T47D (cell line): ENCODE results near the gene ATG2A.
"Not testable (repeated sequence)": the region's sequence is repeated elsewhere in the genome, so short reads cannot be mapped to it uniquely, and the experiment has no call there.

Source experiments
- DNase-seq, 2 experiments: peaks; one replicate each; pipeline versions ENCODE4 v3.0.0 to v3.0.0-alpha.2; 2011 to 2012; ENCODE audit warnings: low read depth in 1 of 2, low spot score in 1 of 2
- JUND ChIP-seq: IDR thresholded peaks from 2 replicates; pipeline ENCODE4 v1.6.1; 2012; ENCODE audit warnings: low read depth
- in situ Hi-C: cut with HindIII; loops from 2 replicates; pipeline ENCODE4 v1.10.0; 2016; ENCODE audit warnings: low sequenced_read_pairs, low pct_unique_long_range_greater_than_20kb

Gene ATG2A

DNA sequence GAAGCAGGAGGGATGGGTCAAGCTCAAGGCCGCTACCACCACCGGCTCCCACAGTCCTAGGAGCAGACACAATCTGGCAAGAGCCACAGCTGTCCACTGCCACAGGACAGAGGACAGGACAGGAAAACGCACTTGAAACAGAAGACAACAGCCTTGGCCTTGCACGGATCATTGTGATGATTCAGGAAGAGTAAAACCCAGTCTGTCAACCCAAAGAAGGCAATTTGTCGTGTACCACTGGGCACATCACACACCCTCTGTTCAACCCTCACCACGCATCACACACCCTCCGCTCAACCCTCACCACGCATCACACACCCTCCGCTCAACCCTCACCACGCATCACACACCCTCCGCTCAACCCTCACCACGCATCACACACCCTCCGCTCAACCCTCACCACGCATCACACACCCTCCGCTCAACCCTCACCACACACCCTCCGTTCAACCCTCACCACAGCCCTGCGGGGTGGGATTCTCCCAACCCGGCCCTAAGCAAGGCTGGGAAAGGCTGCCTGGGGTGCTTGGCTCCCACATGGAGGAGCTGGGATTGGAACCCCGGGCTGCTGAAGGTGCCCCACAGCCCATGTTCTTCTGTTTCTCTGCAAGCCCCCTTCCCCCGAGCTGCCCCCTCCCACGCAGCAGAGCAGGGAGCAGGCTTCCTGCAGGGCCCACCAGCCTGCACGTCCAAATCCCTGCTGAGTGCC is 61.3 kb downstream of the ATG2A start:
- DNase-seq, result no peak
- TF ChIP-seq JUND, result no peak
- in situ Hi-C loops, result no loop called here

DNA sequence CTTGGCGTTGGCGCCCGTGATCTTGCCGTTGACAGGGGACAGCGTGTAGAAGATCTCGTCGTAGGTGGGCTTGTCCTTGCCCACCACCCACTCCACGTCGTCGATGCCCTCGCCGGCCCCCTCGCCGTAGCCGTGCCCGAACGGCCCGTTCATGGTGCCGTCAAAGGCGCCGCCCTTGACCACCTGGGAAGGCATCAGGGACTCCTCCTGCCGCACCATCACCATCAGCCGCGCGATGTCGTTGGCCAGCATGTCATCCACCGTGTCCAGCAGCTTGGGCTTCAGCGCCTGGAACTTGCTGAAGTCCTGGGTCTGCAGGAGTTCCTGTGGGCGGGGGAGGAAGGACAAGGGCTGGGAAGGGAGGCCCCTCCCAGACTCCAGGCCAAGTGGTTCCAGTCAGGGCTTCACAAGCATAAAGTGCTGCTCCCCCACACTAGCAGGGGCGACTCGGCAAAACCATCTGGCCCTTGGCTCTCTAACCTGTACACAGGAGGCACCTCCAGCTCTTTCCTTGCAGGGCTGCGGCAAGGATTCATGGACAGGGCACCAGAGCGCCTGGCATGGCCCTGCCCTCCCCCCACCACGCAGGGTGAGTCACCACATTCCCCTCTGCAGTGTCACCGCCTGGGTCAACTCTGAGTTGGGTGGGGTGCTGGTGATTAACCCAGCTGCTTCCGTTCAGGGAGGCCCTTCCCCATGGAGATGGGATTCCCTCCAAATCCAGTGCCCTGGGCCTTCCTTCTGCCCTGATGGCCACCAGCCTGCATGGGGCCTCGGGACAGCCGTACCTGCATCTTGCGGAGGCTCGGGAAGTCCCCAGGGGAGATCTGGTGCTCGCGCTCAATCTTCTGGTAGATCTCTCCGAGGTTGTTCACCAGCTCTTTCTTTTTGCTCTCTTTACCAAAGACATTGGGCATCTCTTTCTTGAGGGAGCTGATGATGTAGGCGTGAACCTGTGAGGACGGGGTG is 62.2 kb downstream of the ATG2A start:
- in situ Hi-C loops, result no loop called here
- no peak; the same call in 1 of the 2 replicates for TF ChIP-seq JUND
- DNase-seq, result no peak

DNA sequence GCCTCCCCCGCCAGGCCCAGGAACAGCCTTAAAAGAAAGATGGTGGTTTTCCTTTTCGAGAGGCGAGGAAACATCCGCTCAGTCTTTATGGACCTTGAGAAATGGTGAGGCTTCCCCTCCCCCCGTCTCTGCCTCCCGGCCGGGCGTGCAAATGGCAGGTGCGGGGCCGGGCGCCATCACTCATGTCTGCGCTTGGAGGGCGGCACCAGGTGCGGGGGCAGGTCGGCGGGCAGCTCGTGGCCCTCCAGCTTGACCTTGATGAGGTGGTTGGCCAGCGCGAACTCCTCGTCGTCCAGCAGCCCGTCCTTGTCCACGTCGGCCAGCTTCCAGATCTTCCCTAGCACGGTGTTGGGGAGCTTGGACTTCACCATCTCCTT is 62.9 kb downstream of the ATG2A start:
- TF ChIP-seq JUND, result no peak
- in situ Hi-C loops, result no loop called here
- DNase-seq, result no peak

DNA sequence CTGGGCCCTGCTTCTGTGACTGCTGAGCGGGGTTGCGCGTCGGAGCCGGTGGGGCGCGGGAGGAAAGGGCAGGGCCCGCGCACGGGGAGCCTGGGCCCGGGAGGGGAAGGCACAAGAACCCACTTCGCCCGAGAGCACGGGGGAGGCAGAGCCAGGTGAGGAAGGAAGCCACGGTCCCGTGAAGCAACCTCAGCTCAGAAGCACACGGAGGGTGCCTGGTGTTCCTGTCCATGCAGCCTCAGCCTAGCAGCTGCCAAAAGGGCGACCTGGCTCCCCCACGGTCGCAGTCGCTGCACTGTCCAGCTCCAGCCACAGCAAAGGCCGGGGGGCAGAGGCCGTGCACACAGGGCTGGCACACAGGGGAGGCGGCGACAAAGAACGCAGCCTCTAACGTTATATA is 63.3 kb downstream of the ATG2A start:
- TF ChIP-seq JUND, result no peak
- in situ Hi-C loops, result no loop called here
- DNase-seq, result no peak

DNA sequence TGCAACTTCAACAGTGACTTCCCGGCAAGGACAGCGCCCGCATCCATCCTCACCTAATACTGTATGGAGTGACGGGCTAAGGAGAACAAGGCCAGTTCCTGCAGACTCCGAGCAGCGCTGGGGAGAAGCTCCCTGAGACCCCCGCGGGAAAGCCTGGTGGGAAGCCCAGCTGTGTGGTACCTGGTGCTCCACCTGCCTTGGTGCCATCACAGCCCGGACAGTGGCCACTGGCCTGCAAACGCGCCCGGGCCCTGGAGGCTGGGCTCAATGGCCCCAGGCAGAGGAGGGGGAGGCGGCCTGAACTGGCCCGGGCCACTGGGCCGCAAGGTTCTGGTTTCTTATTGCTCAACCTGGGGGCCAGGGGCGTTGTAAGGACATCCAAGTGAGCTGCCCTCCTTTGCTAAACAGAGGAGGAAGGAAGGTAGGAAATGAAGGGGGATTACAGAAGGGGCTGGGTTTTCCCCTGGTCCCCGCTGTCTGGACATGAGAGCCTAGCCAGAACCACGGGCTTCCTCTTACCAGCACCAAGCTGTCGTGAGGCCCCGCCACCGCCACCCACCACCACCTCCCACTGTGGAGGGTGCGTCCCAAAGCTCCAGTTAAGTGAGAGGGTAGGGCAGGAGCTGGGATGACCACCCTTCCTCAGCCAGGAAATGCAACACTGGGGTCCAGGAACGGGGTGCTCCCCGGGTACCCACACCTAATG is 64.1 kb downstream of the ATG2A start:
- no peak for DNase-seq
- in situ Hi-C loops, result no loop called here
- no peak for TF ChIP-seq JUND

DNA sequence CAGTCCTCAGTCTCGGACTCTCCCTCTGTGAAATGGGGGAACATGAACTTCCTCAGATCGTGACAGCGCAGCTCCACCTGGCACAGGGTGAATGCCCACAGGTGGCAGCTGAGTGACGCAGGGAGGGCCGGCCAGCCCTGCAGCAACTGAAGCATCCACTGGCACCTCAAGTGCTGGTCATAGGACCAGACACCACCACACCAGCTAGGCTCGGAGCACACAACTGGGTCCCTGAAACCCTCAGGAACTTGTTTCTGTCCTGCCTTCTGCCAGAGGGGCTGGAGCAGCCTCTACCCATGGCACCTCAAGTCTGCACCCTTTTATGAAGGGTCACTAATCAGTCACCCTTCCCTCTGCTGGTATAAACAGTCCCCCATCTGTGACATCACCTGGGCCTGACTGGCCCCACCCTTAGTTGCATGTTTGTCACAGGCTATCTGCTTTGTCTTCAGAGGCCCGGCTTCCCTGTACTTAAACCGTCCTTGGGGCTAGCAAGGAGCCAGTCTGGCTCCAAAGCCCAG is 65.1 kb downstream of the ATG2A start:
- DNase-seq, result no peak
- in situ Hi-C loops, result no loop called here
- no peak for TF ChIP-seq JUND

DNA sequence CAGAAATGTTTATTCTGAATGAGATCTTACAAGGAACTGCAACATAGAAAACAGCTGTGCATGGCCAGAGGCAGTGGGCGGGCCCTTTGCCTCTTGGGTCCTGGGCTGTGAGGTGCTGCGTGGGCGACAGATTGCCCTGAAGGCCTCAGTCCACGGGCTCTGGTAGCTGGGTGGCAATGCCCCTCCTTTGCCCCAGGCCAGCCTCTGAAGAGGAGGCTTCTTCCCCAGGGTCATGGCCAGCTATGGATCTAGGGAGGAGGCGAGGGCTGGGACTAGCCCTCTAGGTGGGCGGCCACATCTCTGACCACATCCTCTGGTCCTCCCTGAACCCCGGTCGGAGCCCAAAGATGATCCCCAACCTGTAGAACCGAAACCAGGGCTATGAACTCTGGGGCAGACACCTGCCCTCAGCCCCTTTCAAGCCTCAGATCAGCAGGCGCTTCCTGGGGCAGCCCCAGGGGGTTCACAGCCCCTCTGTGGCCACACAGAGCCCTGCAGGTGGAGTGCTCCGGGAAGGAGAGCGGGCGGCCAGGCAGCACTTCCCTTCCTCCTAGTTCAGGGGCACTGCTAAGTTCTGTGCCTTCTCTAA is 65.9 kb downstream of the ATG2A start:
- no peak for DNase-seq
- in situ Hi-C loops, result no loop called here
- no peak for TF ChIP-seq JUND

DNA sequence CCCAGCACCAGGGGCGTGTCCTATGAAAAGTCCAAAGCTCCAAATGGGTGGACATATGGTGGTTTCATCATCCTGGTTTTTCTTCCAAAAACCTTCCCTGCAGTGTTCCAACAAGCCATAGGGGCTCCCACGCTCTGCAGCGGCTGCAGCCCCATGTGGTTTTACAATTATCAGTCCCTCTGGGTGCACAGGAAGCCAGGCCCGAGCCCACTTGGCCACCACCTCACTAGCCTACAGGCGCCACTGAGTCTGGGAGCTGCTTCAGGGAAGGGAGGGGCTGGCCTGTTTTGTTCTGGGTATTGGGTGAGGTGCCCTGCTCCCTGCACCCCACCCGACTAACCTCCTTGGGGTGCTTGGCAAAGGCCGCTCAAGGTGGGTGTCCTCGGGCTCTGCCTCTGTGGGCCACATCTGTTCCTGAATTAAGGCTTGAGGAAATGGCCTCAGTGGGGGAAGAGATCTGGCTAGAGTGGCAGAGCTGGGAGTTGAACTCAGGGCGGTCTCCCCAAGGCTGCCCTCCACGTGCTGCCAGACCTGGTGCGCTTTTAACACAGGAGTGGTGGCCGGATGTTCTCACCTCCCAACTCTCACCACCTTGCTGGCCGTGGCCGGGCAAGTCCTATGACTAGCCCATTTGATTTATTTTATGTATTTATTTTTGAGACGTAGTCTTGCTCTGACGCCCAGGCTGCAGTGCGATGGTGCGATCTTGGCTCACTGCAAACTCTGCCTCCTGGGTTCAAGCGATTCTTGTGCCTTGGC is 67.2 kb downstream of the ATG2A start:
- in situ Hi-C loops, result no loop called here
- DNase-seq, result no peak
- no peak for TF ChIP-seq JUND

DNA sequence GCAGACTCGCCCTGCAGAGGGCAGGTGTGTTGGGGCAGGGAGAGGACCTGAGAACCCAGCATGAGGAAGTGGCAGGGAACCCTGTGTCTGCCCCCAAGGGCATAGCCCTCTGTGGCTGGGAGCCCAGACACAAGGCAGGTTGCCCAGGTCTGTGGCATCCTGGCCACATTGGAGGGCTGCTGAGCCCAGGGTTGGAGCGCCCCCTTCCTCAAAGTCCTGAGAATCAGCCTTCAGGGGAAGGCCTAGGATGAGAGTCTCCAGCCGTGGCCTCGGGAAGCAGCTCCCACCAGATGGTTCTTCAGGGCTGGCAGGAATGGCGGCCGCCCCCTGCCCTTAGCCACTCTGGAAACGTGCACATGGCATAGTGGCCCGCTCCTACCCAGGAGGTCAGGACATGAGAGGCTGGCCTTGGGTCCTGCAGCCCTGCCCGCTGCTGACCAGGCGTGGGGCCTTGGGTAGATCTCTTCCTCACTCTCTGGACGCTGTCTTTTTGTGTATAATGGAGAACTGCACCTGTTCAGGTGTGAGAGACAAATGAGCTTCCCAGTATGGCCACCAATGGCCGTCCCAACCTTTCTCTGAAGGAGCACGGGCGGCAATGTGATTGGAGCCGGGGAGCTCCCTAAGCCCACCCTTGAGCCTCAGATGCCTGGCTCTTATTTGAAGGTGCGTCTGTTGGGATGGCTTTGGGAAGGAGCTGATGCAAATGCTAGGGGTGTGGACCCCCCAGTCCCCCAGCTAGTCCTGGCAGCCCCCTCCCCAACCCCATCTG is 68.0 kb downstream of the ATG2A start:
- TF ChIP-seq JUND, result no peak
- DNase-seq, result peak; percentile 79 to 86
- in situ Hi-C loops, result no loop called here

DNA sequence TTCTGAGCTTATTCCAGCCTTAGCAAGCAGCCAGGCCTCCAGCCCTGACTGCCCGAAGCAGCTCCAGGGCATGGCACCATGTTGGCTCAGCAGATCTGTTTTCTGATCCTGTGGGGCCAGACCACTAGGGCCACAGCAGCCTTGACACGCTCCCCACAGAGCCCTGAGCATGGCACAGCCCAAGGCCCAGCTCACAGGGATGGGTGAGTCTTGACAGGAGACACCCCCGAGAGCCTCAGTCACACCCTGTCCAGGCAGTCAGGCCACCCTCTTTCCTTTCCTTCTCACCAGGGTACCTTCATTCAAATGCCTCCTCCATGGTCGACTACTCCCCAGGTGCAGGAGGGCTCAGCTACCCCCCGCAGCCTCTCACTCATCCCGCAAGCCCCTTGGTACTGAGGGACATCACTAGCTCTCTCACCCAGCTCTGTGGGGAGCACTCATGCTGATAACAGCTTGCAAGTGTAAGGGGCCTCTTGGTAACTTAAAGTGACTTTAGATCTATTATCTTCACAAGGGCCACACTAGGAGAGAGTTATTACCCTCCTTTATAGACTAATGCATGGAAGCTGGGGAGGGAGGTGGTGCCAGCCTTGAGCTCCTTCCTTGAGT is 68.7 kb downstream of the ATG2A start:
- in situ Hi-C loops, result no loop called here

DNA sequence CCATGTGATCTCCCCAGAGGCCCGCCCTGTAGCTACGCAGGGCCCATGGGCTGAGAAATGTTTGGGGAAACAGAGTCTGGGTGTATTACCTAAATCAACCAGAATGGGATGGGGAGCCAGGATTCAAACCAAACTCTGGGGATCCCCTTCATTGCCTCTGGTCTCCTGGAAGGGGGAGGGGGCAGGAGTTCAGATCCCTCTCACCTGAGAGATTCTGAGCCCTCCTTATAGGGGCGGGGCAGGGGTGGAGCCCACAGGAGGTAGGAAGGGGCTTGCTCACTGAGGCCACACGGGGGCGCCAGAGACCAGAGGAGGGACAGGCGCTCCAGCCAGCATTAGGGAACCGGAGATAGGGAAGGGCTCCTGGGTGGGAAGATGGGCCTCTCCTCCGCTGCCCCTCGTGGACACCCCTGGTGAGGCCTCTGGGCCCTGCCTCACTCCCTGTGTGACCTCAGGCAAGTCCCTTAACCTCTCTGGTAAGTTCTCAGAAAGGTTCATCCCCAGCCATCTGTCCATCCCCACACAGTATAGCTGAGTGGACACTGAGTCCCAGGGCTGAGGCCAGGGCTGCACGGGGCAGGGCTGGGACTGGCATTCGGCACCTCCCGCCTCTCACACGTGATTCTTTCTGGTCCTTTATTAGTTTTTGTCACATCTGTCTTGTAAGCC is 69.9 kb downstream of the ATG2A start:
- no peak for TF ChIP-seq JUND
- in situ Hi-C loops, result no loop called here
- DNase-seq, result peak; percentile 94 to 96

More for the DNA sequence above, 68.7 kb downstream of the ATG2A start:
- no peak for TF ChIP-seq JUND
- DNase-seq, result no peak

DNA sequence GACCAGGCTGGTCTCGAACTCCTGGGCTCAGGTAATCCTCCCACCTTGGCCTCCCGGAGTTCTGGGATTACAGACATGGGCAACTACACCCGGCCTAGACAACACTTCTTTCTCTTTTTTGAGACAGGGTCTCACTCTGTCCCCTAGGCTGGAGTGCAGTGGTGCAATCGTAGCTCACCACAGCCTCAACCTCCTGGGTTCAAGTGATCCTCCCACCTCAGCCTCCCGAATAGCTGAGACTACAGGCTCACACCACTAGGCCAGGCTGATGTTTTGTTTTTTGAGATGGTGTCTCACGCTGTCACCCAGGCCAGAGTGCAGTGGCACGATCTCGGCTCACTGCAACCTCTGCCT is 71.3 kb downstream of the ATG2A start:
- DNase-seq, in situ Hi-C loops: not testable (repeated sequence)
